SH-SY5Y (cell line): ENCODE measurements around the gene ATXN7.

ENCODE experiments used
- GATA2 ChIP-seq: IDR thresholded peaks from 2 replicates; pipeline ENCODE4 v1.6.1; 2011; ENCODE audit warnings: mild to moderate bottlenecking, low read depth, low read length
- GATA3 ChIP-seq: IDR thresholded peaks from 2 replicates; pipeline ENCODE4 v1.6.1; 2011; ENCODE audit warnings: low read depth, mild to moderate bottlenecking, low read length, moderate library complexity

ATXN7 gene

DNA sequence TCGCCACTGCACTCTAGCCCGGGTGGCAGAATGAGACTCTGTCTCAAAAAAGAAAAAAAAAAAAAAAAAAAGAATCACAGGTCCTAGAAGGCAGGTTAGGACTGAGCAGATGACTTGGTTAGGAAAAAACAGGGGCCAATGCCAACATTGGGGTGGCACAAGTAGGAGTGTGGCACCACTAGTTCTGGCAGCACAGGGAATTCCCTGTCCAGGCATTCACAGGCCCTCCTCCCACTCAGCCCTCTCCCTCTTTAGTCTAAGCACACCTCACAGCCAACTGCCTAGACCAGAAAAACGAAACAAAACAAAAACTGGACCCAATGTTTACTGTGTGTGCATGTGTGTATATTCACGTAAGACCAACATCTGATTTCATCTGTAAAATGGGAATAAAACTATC lies 10.6 kb upstream of the ATXN7 start:
- no peak for TF ChIP-seq GATA3
- TF ChIP-seq GATA2, result no peak

DNA sequence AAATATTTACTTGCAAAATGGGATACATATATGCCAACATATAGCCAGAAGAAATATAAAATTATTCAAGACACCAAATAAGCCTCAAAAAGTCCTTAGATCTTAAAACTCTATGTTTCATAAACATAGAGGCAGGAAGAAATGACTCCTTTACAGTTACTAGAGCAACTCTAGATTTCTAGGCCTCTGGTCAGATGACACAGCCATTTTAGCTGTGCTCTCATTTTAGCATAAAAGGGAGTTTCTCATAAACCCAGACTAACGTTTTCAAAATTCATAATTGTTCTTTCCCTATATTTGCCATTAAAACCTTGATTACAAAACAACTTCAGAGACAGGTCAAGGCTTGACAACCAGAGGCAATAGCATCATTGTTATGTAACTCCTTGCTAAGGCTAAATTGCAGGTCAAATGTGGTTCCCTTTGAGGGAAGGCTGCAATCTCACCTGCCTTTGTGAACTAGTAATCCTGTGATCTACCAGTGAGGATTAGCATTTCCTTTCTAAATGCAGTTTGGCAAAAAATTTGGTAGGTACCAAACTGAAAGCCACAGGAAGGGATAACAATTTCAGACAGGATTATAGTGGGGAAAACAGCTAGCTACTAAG lies 8.2 kb upstream of the ATXN7 start:
- TF ChIP-seq GATA3 (no peak), GATA2 (no peak)

DNA sequence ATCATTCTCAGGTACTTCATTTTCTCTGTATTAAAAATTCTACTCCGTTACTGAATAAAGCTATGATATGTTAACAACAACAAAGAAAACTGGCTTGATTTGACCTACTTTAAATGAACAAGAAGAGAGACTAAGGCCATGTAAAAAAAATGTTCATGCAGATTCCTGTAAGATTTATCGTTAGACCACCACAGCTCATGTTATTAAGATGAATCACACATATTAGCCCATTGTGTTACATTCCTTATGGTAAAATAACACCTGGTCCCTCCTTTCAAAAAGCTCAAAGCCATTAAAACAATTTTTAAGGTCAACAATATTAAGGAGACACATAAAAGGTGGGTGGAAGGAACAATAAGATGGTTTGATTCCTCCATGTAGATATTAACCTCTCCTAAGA lies 6.4 kb upstream of the ATXN7 start:
- TF ChIP-seq GATA3, result no peak
- no peak for TF ChIP-seq GATA2

DNA sequence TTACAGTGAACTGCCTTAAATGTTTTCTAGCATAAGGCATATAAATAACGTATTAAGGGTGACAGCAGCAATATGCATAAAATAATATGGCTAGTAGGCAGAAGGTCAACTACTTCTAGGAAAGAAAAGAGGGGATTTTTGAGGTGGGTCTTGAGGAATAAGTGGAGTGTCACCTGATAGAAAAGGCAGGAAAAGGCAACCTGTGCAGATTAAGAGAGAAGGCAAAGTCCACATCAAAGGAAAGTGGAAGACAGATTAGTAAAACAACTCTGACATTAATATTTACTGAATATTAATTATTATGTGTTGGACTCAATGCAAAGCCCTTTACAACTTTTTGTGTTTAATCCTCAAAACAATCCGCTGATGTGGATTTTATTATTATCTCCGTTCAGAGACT lies 2.9 kb upstream of the ATXN7 start:
- TF ChIP-seq GATA2 (no peak), GATA3 (no peak)

DNA sequence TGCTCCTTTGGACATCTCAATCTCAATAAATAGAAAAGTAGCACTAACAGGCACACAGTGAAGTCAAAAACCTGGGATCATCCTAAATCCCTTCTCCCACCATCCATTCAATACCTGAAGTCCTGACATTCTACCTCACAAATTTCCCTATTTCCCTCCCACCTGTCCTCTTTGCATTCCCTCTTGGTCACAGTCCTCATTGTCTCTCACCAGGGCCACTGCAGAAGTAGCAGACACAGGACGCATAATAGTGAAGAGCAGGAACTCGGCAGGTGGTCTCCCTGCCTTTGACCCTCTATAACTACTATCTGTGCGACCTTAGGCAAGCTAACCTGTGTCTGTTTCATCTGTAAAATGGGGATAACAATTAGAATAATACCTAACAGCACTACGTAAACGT lies 2.4 kb upstream of the ATXN7 start:
- TF ChIP-seq GATA3 (no peak), GATA2 (no peak)

DNA sequence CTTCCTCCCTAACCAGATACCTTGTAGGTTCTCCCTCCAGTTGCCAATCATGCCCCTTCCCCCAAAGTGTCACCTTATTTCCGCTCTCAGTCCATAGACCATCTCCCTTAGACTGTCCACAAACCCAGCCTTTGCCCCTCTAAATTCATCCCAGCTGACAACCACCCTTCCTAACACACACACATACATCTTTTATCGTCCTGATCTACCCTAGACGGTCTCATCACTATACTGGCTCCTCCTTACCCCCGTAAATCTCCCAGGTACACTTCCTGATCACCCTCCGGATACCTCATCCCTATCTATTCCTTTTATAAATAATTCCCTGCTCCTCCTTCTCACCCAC lies 890 bp upstream of the ATXN7 start:
- TF ChIP-seq GATA3 (no peak), GATA2 (peak; percentile 58)

DNA sequence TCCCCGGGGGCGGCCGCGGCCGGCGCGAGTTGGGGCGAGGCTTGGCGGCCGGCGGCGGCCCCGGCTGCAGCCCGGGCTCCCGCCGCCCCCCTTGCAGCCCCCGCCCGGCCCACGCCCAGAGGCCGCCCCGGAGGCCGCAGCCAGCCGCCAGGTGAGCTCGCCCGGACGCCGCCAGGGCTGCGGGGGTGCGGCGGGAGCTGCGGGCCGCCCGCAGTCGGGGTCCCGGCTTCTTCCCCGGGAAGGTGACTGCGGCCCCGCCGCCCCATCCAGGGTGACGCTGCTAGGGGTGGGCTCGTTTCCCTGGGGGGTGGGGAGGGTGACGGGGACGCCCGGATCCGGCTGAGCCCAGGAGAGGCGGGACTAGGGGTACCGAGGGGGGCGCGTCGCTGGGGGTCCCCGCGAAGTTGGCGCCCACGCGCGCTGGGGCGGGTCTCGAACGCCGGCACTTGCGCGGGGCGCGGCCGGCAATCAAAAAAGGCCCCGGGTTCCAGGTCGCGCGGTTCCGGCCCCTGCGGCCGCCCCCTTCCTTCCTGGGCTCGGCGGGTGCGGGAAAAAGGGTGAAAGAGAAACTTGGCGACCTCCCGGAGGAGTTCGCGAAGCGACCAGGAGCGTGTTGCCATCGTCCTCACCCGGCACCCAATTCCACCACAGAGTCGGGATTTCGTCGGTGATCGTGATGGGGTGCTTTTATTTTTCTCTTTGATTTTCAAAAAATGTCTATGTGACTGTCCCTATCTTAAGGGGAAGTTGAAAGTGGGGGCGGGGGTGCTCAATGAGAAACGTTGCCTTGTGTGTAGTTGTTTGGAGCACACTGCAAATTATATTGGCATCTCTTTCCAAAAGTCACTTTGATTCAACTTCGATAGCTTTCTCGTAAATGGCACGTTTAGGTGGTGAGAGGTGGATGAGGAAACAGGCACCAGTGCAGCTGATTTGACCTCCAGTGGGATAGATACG lies 619 bp downstream of the ATXN7 start:
- no peak for TF ChIP-seq GATA3
- TF ChIP-seq GATA2, result no peak

DNA sequence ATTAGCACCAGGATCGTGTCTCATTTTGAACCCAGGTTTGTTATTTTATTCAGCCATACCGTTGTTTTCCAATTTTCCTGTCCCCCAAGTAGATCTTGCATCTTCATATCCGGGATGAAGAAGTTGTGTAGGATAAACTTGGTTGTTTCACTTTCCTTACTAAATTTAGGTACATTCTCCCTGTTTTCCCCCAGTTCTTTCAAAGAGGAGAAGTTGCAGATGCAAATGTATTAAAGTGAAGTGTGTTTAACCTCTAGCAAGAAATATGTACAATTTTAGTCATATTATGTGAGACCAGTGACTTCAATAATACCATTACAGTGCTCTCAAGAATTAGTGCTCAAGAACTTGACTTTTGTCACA lies 1.3 kb downstream of the ATXN7 start:
- no peak for TF ChIP-seq GATA2
- TF ChIP-seq GATA3, result no peak

DNA sequence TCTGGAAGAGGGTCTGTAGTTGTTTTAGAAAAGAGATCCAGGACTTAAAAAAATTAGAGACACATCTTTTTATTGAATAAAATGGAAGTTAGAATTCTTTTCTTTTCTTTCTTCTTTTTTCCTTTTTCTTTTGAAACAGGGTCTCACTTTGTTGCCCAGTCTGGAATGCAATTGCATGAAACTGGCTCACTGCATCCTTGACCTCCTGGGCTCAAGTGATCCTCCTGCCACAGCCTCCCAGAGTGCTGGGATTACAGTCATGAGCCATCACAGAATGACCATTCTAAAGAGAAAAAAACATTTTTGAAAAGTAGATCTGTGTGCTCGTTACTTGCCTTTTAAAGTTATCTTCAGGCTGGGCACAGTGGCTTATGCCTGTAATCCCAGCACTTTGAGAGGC lies 3.6 kb downstream of the ATXN7 start:
- no peak for TF ChIP-seq GATA2
- no peak for TF ChIP-seq GATA3

DNA sequence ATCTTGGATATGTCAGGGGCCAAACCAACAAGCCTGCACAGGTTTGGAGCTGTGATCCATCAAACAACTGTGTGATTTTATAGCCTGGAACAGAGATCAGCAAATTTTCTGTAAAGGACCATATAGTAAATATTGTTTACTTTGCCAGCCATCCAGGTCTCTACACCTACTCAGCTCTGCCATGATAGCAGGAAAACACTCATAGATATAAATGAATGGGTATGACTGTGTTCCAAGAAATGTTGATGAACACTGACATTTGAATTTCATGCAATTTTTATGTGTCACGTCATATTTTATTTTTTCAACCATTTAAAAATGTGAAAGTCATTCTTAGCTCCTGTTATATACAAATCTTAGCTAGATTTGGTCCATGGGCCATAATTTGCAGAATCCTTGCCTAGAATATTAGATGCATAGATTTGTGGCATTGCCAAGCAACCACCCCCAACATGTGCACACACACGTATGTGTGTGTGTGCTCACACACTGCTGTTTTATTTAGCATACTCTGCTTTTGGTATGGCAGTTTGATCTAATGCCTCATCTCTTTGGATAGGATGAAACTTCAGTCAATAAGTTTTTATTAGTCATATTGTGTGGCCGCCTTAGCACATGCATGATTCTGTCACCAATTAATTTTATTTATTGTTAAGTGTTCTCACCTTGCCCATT lies 6.4 kb downstream of the ATXN7 start:
- TF ChIP-seq GATA3, result no peak
- no peak for TF ChIP-seq GATA2

DNA sequence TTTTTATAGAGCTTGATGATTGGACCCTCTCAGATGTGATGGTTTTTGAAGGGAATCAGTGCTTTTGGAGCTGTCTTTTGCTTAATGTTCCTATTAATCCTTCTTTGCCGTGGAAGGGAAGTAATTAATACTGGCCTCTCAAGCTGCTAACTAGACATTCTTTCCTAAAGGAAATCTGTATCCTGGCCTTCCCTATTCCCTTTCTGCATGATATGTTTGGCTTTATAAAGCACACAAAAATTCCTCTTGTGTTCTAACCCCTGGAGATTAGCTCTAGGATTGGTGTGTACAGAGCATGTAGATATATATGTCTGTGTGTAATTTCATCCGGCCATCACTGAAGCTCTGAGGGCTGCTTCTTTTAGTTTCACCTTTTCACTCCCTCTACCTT lies 6.9 kb downstream of the ATXN7 start:
- TF ChIP-seq GATA3, result no peak
- no peak for TF ChIP-seq GATA2

DNA sequence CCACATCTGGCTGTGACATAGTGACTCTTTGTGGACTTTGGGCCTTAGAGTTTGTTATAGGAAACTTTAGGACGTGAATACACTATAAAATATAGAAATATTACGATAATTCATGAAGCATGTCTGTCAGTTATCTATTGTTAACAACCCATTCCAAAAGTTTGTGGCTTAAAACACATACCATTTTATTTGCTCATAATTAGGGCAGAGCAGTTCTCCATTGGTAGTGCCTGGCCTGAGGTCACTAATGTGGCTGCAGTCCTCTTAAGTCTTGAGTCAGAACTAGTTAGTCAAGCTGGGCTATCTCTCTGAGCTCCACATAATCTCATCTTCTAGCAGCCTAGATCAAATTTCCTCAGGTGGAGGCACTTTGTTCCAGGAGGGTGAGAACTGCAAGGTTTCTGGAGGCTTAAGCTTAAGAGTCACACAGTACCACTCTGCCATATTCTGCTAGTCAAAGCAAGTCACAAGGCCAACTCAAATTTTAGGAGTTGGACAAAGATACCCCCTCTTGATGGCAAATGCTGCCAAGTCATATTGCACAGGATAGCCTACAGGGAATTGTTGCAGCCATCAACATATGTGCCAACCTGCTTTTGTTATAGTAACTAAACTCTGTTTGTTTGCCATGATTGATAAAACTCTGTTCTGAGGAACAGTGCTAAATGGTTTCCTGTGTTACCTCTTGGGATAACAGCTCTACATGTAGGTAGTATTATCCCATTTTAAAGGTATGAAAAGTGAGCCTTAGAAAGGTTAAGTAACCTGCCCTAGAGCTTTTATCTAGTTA lies 8.7 kb downstream of the ATXN7 start:
- TF ChIP-seq GATA3 (no peak), GATA2 (no peak)

DNA sequence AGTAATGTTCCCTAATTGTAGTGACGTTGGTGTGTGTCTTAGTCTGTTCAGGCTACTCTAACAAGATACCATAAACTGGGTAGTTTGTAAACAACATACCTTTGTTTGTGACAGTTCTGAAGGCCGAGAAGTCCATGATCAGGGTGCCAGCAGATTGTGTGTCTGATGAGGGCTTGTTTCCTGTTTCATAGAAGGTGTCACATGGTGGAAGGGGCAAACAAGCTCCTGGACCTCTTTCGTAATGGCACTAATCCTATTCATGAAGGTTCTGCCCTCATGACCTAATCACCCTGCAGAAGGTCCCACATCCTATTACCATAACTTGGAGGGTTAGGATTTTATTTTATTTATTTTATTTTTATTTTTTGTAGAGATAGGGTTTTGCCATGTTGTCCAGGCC lies 11.1 kb downstream of the ATXN7 start:
- TF ChIP-seq GATA3, result no peak
- TF ChIP-seq GATA2, result no peak

DNA sequence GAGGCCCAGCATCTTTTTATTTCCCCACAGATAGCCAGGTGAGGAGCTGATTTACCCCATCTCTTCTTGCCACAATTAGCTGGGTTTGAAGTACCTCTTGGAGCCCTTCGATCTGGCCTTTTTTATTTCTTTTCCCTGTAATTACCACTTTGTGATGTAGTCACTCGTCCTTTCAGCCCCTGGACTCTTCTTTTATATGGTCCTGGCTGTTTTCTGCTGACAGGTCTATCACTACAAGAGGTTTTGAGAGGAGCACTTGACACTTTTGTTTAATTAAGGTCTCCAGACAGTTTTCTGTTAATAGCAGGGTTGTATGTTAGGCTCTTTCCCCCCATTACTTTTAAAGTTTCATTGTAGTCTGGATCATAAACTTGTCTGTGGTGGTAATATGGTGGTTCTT lies 11.8 kb downstream of the ATXN7 start:
- no peak for TF ChIP-seq GATA2
- no peak for TF ChIP-seq GATA3
